GM18909 (cell line): Measurements from ENCODE around the gene IFT43.

Experiments used
- ATAC-seq: cut with Tn5 transposase; IDR thresholded peaks from one replicate; pipeline ENCODE4 v1.9.1; 2021; ENCODE audit warnings: mild to moderate bottlenecking; ENCODE audit not compliant: unreplicated experiment, poor library complexity

The IFT43 gene

DNA sequence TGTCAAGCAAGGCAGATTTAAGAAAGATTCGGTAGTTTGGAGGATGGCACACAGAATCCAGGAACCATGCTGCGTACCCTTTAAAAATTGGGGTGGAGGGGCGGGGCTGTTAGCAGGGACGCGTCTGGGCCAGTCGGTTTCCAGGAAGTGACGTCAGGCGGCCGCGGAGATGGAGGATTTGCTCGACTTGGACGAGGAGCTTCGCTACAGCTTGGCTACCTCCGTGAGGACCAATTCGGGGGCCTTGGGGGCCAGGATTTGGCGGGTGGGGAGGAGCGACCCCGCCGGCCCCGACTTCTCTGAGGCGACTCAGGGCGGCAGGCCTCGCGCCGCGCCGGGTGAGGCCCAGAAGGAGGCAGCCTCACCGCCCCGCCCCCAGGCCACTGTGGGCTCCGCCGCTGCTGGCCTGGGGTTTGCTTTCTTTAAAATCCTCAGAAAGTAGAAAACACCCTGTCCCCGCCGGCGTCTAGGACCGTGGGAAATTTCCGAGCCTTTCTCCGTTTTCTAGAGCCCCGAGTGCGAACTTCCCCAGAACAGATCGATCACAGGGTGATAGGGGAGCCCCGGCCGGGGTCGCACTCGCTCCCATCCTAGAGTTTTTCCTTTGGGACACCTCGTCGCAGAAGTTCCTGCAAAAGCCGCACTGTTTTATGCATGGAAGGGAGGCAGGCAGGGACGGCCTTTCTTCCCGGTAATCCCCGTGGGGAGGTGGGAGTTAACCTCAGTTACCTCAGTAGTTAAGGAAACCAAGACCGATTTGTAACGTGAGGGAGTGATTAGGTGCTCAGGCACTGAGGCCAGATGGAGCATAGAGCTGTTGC is at the start of gene IFT43:
IFT43 (plus strand) TSS at position 146 of the 821 bp plus-strand sequence; CDS start at position 170, 24 bp downstream.
- peak; percentile 74 for ATAC-seq

DNA sequence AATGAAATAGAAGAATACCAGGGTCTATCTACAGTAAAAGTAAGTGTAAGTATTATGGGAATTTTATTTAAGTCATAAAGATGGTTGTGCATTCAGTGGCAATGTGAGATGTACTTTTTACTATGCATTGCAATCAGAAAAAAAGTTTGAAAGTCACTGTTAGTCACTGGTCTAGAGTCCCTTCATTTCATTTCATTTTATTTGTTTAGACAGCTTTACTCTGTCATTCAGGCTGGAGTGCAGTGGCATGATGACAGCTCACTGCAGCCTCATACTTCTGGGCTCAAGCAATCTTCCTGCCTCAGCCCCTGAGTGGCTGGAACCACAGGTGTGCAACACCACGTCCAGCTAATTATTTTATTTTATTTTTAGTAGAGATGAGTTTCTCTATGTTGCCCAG is 46.4 kb upstream of the IFT43 start:
- ATAC-seq: no peak

DNA sequence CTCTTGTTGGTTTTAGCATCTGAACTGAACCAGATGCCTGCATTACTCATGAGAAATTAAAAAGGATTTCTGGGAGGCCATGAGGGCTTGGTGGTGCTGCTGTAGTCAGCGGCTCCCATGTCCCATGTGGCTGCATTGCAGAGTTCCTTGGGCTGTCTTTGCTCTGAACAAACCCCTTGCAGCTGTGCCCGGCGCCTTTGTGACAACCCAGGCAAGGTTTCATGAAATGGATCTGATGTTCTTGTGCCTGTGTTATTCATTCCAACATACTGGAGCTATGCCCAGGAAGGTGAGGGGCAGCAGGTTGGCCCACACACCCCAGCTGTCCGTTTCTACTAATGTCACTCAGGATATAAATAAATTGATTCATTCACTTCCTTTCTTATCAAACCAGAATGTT is 44.5 kb upstream of the IFT43 start:
- no peak for ATAC-seq

DNA sequence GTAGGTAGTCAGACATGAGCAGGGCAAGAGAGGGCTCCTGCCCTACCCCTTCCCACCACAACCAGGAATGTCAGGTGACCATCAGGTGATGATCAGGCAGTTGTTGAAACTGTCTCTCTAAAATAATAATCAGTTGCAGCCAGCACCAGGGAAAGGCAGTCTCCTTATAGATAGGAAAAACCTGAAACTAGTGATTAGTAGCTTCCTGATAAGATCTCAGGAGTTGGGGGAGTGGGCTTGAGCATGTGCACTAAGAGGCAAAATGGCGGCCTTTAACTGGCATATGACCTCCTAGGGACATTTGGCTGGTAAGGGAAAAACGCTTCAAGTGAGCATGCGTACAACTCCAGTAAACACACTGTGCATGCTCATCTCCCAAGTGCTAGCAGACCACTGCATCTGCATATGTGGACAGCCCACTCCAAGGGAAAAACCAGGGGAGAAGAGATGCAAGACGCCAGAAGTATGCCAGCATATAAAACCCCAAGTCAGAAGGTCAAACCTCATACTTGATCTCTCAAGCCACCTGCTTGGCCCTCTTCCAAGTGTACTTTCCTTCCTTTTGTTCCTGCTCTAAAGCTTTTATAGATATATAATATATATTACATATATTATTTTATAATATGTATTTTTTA is 40.8 kb upstream of the IFT43 start:
- ATAC-seq: no peak

DNA sequence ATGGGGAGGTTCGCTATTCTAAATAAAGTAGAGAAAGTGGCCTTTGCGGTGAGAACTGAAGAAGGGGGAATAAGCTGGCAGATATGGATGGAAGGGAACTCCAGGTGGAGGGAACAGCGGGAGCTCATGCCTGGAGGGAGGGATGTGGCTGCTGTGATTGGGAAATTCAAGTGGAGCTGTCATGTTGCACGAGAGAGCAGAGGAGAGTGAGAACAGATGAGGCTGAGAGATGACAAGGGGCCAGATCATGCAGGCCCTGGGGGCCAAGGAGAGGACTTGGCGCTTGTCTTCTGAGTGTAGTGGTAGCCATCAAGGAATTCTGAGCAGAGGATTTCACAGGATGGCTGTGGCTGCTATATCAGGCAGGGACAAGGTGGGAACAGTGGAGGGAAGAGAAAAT is 38.8 kb upstream of the IFT43 start:
- ATAC-seq: no peak

DNA sequence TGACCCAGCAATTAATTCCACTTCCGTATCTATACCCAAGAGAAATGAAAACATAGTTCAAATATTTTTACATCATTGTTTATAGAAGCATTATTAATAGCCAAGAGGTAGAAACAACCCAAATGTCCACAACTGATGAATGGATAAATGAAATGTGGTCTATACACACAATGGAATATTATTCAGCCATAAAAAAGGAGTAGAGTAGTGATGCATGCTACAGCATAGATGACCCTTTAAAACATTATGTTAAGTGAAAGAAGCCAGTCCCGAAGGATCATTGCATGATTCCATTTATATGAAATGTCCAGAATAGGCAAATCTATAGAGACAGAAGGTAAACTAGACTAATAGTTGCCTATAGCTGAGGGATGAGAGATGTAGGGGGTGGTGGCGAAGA is 33.1 kb upstream of the IFT43 start:
- ATAC-seq: no peak

DNA sequence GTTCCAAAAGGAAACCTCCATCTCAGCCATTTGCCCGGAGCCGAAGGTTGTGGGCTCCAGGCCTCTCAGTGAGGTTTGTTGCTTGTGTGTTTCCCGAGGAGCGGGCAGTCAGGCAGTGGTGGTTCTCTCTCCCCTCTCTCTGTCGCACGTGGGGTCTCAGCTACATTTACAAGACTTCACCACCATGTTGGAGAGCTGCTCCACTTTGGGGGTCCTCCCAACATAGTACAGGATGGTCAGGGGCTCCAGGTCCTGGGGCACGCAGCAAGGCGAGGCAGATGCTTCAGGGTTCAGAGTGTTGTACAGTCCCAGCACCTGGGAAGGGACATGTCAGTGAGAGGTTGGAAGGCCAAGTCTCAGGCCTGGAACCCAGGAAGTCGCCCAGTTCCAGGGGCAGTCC is 26.5 kb upstream of the IFT43 start:
- ATAC-seq: no peak

DNA sequence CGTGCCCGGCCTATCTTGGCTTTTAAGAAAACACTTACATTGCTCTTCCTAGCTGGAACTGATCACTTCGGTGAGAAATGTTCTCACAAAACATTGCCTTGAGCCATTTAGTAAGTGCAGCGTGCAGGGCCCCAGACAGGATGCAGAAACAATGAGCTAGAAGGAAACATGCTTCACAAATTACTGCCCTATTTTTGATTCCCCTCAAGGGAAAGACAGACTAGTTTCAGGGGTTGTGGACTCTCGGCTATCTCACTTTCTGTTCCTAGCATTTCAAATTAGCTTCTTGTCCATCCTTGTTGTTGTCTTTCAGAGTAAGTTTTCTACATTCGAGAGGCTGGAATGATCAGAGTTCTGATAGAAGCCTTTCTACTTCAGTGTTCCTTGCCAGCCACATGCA is 25.3 kb upstream of the IFT43 start:
- ATAC-seq: peak; percentile 72

DNA sequence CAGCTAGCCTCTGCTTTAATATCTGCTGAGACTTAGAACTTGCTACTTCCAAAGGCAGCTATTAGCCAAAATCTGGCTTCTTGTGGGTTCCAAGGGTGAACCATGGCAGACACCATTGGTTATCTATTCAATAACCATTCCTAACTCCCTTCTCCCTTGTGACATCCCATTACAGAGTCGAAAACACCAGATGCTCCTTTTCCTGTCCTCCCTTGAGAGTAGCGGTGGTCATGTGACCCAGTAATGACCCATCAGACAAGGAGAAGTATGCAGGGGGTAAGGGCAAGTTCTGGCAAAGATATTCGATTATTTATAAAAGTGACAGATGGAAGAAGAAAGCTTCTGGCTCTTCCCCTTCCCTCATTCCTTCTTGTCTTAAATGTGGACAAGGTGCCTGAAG is 23.9 kb upstream of the IFT43 start:
- no peak for ATAC-seq

DNA sequence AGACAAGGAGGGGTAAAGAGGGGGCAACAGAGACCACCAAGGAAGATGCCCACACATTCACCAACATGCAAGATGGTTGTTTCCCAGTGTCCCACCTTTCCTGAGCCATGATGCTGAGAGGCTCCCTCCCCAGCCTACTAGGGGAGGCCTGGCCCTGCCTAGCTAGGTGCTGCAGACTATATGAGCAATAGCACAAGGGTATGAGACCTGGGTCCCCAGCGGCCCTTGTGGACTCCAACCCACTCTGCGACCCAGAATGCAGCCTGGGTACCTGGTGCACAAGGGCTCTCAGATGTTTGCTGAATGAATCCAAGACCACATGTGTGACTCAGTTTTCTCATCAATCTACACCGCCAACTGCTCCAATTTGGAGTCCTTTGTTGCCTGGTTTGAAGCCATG is 17.7 kb upstream of the IFT43 start:
- no peak for ATAC-seq

DNA sequence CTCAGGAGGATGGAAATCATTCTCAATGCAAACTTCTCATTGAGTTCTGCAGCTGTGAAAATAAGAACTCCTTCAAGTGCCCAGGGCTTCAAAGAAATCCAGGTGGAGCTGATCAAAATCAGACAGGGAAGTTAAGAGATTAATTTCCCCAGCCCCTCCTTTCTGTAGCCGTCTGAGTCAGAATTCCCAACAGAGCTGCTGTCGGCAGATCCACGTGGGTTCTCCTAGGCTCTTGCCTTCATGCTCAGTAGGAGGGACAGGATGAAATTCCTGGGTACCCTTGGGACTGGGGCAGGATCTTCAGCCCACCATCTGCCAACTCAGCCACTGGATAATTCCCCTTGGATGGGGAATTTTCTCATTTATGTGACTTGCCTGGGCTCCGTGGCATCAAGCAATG is 17.1 kb upstream of the IFT43 start:
- ATAC-seq: no peak

DNA sequence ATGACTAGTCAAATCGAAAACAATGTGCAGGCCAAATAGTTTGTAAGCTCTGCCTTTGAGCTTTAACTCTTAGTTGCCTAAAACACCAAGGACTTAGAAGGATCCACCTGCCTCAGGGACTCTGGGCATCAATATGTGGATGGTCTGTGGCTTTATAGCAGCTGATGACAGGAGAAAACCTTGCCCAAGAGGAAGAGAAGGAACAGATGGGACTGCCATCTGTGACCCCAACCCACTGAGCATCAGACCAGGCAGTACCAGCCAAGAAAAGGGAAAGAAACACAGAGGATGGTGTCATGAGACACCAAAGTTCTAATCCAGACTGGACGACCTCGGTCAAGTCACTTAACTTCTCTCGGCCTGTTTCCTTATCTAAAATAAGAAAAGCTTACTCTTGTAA is 16.4 kb upstream of the IFT43 start:
- ATAC-seq: no peak

DNA sequence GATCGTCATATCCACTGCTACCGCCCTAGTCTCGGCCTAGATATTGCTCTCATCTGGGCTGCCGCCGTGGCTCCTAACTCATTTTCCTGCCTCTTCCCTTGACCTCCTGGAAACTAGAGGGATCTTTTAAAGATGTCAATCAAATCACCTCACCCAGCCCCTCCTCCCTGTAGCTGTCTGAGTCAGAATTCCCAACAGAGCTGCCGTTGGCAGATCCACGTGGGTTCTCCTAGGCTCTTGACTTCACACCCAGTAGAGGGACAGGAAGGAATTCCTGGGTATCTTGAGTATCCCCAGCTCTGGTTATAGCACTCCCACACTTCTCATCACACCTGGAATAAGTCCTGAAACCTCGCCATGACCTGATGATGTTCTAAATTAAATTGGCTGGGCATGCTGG is 15.7 kb upstream of the IFT43 start:
- ATAC-seq: no peak

DNA sequence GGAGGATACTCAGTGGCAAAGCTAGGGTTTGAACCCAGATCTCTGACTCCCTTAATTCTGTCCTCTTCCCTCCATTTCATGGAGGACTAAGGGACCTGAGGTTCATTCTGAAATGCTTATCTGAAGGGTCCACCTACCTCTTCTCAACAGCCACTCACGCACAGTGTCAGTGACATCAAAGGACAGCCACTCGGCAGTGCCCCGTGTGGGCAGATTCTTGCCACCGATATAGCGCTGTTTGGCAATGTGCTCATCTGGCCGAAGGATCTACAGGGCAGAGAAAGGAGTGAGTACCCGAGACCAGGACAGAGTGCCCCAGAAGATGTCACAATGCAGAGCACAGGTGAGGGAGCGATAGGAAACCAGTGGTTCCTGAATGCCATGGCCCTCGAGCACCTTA is 14.6 kb upstream of the IFT43 start:
- ATAC-seq: no peak

DNA sequence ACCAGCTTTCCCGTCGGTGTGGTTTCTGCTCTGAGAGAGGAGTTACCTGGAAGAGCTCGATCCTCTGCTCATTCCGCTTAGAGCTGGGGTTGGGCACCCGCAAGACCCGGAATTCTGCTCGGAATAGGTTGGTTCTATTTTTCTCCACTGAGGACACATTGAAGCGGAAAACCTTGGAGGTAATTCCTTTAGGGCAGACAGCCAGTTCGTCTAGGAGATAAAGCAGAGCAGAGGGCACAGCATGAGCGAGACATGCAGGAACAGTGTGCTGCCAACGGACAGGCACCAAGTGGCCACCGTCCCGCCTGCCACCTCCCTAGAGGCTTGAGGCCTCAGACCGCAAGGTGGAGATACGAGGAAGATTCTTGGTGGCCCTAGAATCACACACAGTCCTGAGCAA is 14.1 kb upstream of the IFT43 start:
- no peak for ATAC-seq

DNA sequence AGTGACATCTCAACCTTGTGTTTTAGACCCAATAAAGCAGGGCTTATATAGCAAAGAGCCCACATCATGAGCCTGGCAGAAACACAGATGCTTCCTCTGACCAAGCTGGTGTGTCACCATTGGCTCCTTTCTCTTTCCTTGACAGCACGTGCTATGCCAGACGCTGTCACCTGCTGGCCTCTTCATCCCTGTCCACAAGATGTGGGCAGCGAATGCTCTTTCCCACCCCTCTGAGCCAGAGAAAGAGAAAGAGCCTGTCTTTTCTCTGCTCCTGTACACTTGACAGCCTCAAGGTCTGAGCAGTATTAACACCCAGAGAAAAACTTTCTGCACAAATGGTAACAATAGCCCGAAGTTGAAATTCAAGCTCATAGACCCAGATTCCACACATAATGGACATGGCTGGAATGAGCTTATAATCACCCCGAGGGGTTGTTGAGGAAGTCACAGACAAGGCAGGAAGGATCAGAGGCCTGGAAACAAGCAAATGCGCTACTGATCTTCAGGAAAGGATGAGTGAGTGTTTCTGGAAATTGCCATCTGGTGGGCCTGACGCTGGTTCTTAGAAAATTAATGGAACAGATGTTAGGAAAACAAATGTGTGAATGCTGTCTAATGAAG is 12.7 kb upstream of the IFT43 start:
- no peak for ATAC-seq

DNA sequence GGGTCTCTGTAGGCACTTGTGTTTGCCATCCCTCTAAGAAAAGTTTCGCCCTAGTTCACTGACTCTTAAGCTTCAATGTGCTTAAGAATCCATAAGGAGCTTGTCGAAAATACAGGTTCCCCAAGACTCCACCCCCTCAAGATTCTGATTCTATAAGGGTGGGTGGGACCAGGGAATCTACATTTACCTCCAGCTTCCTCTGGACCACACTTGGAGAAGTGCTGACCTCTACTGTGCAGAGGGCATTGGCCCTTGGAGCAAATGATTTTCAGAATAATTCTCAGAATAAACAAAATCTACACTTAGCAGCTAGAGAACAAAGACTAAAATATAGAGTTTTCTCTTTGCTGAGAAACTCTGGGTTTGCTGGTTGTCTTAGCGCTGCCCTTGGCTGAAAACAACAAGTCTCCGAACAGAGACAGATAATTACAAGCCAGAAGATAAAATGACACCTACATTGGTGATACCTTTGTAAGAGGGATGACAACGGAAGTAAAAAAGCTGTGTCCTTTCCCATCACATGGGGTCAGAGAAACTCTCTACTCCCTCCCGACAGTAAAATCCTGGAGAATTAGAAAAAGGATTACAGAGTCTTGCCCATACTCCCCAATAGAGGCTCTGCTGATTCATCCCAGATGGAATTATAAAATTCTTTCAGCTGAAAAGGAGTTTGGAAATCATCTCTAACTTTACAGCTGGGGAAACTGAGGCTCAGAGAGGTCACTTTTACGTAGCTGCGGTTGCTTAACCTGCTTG is 8.6 kb upstream of the IFT43 start:
- no peak for ATAC-seq

DNA sequence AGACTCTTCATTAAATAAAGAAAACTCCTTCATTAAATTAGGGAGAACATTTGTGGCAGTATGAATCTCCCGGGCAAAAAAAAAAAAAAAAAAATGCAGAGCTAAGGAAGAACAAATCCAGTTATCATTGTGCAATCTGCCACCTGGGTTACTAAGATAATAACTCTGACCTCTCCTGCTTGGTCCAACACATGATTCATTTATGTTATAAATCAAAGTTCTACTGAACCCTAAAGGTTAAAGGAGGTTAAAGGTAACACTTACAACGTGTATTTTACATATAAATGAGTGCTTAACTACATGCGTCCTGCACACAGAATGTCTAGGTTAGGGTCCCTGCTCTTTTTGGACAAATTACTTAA is 8.0 kb upstream of the IFT43 start:
- ATAC-seq: no peak

DNA sequence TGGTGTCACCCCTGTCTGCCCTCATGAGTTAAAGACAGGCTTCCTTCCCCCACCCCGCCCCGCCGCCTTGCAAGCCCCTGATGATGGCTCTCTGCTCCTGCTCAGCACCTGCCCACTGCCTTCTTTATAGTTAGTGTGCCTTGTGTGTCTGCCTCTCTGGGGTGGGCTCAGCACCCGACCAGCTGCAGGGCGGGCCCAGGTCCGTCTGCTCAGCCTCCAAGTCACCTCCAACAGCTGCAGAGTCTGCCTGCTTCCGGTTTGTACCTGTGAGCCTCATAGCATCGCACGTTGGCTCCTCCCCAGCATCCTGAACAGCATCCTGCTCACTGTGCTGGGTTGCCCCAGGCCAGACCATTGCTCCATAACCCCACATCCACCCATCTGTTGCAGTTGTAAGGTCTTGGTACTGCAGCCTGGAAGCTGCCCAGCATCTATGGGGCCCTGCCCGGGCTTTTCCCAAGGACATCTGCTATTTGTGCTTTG is 7.3 kb upstream of the IFT43 start:
- ATAC-seq: no peak

DNA sequence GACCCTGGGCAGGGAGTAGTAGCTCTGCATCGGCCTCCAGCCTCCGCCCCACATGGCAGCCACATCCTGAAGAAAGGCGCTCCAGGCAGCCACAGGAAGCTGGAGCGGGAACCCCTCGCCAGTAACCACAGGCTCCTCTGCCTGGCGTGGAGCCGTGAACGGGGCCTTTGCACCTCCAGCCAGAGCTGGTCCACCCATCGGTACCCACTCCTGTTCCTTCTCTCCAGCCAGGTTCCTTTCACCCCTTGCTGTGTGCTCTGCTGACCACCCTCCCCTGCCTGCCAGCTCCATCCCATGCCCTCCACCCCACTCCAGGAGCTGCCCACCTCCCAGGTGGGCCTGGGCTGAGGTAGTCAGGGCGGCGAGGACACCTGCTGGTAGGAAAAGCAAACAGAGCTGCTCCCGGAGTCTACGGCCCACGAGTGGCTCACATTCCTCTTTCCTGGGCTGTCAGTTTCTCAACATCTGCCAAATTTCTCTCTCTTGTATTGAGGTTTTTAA is 6.4 kb upstream of the IFT43 start:
- no peak for ATAC-seq
